MM.1S (cell line): ENCODE data around the gene TAS2R42.

Experiments
- EZH2 ChIP-seq: fragments of 300-600 bp; sonication (generic); optimal IDR thresholded peaks from 2 replicates; pipeline ENCODE3; 2017; ENCODE audit warnings: low read depth, mild to moderate bottlenecking, antibody characterized with exemption, low read length, mixed read lengths
- EZH2phosphoT487 ChIP-seq: fragments of 300-600 bp; sonication (generic); IDR thresholded peaks from 2 replicates; pipeline ENCODE4 v1.6.1; 2018; ENCODE audit warnings: antibody characterized with exemption, low read length
- TF ChIP-seq, protein P1 (sequence below): fragments of 300-600 bp; sonication (generic); IDR thresholded peaks from 2 replicates; pipeline ENCODE4 v1.5.1; 2016; ENCODE audit warnings: antibody characterized with exemption, low read length, mixed read lengths

DNA sequence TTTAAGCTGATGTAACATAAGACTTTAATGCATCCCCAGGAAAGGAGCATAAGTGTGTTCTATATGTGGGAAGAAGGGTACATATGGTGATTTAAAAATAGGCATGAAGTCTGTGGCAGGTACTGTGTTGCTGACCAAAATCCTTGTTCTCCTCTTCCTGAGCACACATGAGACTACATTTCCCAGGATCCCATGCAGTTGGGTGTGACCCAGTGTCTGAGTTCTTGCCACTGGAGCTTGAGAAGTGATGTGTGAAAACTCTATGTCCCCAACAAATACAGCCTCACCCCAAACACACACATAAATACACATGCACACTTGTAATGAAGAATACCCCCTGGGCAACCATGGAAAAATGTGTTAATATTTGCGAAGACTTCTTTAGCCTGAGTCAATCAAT lies 24.2 kb downstream of the TAS2R42 start:
- TF ChIP-seq, protein P1, sequence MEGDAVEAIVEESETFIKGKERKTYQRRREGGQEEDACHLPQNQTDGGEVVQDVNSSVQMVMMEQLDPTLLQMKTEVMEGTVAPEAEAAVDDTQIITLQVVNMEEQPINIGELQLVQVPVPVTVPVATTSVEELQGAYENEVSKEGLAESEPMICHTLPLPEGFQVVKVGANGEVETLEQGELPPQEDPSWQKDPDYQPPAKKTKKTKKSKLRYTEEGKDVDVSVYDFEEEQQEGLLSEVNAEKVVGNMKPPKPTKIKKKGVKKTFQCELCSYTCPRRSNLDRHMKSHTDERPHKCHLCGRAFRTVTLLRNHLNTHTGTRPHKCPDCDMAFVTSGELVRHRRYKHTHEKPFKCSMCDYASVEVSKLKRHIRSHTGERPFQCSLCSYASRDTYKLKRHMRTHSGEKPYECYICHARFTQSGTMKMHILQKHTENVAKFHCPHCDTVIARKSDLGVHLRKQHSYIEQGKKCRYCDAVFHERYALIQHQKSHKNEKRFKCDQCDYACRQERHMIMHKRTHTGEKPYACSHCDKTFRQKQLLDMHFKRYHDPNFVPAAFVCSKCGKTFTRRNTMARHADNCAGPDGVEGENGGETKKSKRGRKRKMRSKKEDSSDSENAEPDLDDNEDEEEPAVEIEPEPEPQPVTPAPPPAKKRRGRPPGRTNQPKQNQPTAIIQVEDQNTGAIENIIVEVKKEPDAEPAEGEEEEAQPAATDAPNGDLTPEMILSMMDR = no peak
- TF ChIP-seq EZH2 (no peak), EZH2phosphoT487 (no peak)
